OCI-LY7 (cell line): ENCODE measurements around the gene ANKRD63. TPM values are rescaled to one million over a fixed set of nuclear protein-coding genes. Genes with fewer than 3 reads are reported as not detected.

ENCODE experiments used
- total RNA-seq, 2 experiments: library from RNA; depleted of rRNA in 1 of 2; stranded (reverse); fragments of >200 nt in 1 of 2; shearing (Covaris generic) in 1 of 2; gene quantifications; 2 replicates each; pipeline ENCODE4 v1.2.3, GENCODE V29; 2014 to 2022

ANKRD63 gene
- total RNA-seq, 2 experiments from 2014 or later = not detected

Other genes with a start within 250 kb of the ANKRD63 start
- gene SRP14, start 243.9 kb downstream of the ANKRD63 start, total RNA-seq (2014; rRNA removed; shearing (Covaris generic)) = 188 and 250 TPM in 2 replicates
- gene SRP14, start 243.9 kb downstream of the ANKRD63 start, total RNA-seq (2022) = 130 TPM in 2 replicates
- gene BMF, start 174.2 kb downstream of the ANKRD63 start, total RNA-seq (2014; rRNA removed; shearing (Covaris generic)) = 4.8 and 5.3 TPM in 2 replicates
- gene BMF, start 174.2 kb downstream of the ANKRD63 start, total RNA-seq (2022) = 11.1 and 11.3 TPM in 2 replicates
- gene BUB1B, start 122.0 kb downstream of the ANKRD63 start, total RNA-seq (2014; rRNA removed; shearing (Covaris generic)) = 192 and 215 TPM in 2 replicates
- gene BUB1B, start 122.0 kb downstream of the ANKRD63 start, total RNA-seq (2022) = 162 and 166 TPM in 2 replicates
- gene PAK6, start 44.0 kb downstream of the ANKRD63 start, total RNA-seq (2014; rRNA removed; shearing (Covaris generic)) = 0.03 and 0.10 TPM in 2 replicates
- not detected in 2 replicates for gene PAK6, start 44.0 kb downstream of the ANKRD63 start, total RNA-seq (2022)
- not detected in 2 replicates for gene PLCB2, start 24.9 kb upstream of the ANKRD63 start, total RNA-seq (2014; rRNA removed; shearing (Covaris generic))
- gene PLCB2, start 24.9 kb upstream of the ANKRD63 start, total RNA-seq (2022) = 9.2 and 9.6 TPM in 2 replicates
- 1.1 and 3.3 TPM in 2 replicates for gene INAFM2, start 40.6 kb upstream of the ANKRD63 start, total RNA-seq (2014; rRNA removed; shearing (Covaris generic))
- 4.4 and 5.3 TPM in 2 replicates for gene INAFM2, start 40.6 kb upstream of the ANKRD63 start, total RNA-seq (2022)
- 0.15 TPM in 1 of 2 replicates, not detected in the other for gene CCDC9B, start 57.9 kb upstream of the ANKRD63 start, total RNA-seq (2014; rRNA removed; shearing (Covaris generic))
- gene CCDC9B, start 57.9 kb upstream of the ANKRD63 start, total RNA-seq (2022) = 1.4 TPM in 2 replicates
- gene PHGR1, start 68.0 kb upstream of the ANKRD63 start, total RNA-seq (2014; rRNA removed; shearing (Covaris generic)) = not detected in 2 replicates
- not detected in 2 replicates for gene PHGR1, start 68.0 kb upstream of the ANKRD63 start, total RNA-seq (2022)
- 0.03 and 0.08 TPM in 2 replicates for gene DISP2, start 75.2 kb upstream of the ANKRD63 start, total RNA-seq (2014; rRNA removed; shearing (Covaris generic))
- gene DISP2, start 75.2 kb upstream of the ANKRD63 start, total RNA-seq (2022) = 0.25 and 0.26 TPM in 2 replicates
- gene KNSTRN, start 99.7 kb upstream of the ANKRD63 start, total RNA-seq (2014; rRNA removed; shearing (Covaris generic)) = 71.3 and 89.6 TPM in 2 replicates
- 106 TPM in 2 replicates for gene KNSTRN, start 99.7 kb upstream of the ANKRD63 start, total RNA-seq (2022)
- 16.4 and 20.6 TPM in 2 replicates for gene IVD, start 122.7 kb upstream of the ANKRD63 start, total RNA-seq (2014; rRNA removed; shearing (Covaris generic))
- 57.2 and 67.3 TPM in 2 replicates for gene IVD, start 122.7 kb upstream of the ANKRD63 start, total RNA-seq (2022)
- gene BAHD1, start 157.9 kb upstream of the ANKRD63 start, total RNA-seq (2014; rRNA removed; shearing (Covaris generic)) = 14.6 and 15.0 TPM in 2 replicates
- gene BAHD1, start 157.9 kb upstream of the ANKRD63 start, total RNA-seq (2022) = 22.3 TPM in 2 replicates
- gene CHST14, start 187.9 kb upstream of the ANKRD63 start, total RNA-seq (2014; rRNA removed; shearing (Covaris generic)) = 5.6 and 7.3 TPM in 2 replicates
- gene CHST14, start 187.9 kb upstream of the ANKRD63 start, total RNA-seq (2022) = 13.6 and 15.3 TPM in 2 replicates